ENCODE data around the gene GPATCH1.
"Not testable (repeated sequence)": the region's sequence is repeated elsewhere in the genome, so short reads cannot be mapped to it uniquely, and the experiment has no call there.

GRCh38 chr19:33152625-33153024 is 71.6 kb downstream of the GPATCH1 start:
- not testable (repeated sequence) for TF ChIP-seq CTCF, POLR2A (IDR thresholded peaks at IDR 0.05)

Measured in esophagus squamous epithelium (tissue), 4 donors.